Spleen (tissue), 7 donors: Measurements from ENCODE around the gene YIPF2.
A peak's percentile ranks its signal among the peaks of the same experiment; 100 is the strongest.

Source experiments
- CTCF ChIP-seq, 11 experiments: fragments of 200-600 bp in 7 of 11; fragments of 450-650 bp in 4 of 11; sonication (generic) in 4 of 11; IDR thresholded peaks in 8 of 11; conservative IDR thresholded peaks in 3 of 11; 1 replicate in 7 of 11; 2 replicates in 4 of 11; pipeline versions ENCODE4 v1.4.0 to v1.8.0; 2016 to 2021; ENCODE audit warnings: antibody characterized with exemption in 11 of 11, inconsistent platforms in 4 of 11, mild to moderate bottlenecking in 1 of 11
- POLR2A ChIP-seq, 3 donors: fragments of 450-650 bp; IDR thresholded peaks; one replicate each; pipeline ENCODE4 v1.5.1; 2017; ENCODE audit warnings: antibody characterized with exemption in 3 of 3, mild to moderate bottlenecking in 1 of 3
- POLR2AphosphoS5 ChIP-seq, 3 donors: sonication (generic); formaldehyde crosslinking; IDR thresholded peaks; one replicate each; pipeline ENCODE4 v1.5.1; 2017; ENCODE audit warnings: antibody characterized with exemption in 3 of 3
- donor health status: DM: no; HTN: no; CAD: no; lungs with moderate emphysema.
- donor health status: DM: no; HTN: no; CAD: no.
- donor health status: DM: no; HTN: no; CAD: no.

DNA sequence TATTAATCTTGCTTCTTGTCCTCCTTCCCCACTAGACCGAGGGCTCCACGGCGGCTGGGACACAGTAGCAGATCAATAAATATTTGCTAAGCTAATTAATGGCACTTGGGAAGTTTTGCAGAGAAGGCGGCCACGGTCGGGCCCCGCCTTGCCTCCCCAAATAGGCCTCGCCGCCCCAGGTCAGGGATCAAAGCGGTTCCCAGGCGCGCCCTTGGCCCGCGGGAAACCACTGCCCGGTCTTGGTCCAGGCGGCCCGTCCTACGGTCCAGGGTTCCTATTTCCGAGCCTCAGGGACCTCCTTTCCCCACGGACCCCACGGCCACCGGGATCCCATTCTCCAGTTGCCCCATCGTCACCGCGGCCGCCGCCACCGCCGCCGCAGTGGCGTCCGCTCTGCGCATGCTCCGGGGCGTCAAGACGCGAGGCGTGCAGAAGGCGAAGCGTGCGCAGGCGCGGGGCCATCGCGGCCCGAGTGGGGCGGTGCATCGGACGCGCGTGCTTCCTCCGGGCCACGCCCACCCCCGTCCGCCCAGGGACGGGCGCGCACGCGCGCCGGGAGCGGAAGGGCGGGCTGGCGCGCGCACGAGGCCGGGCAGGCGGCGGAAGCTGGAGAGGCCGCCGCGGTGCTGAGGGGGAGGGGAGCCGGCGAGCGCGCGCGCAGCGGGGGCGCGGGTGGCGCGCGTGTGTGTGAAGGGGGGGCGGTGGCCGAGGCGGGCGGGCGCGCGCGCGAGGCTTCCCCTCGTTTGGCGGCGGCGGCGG is 32.1 kb upstream of the YIPF2 start, which contains the start of gene SMARCA4:
- peak in 1 of 11 experiments; percentile 15 for TF ChIP-seq CTCF (IDR thresholded peaks at IDR 0.05 in 8 of 11, conservative IDR thresholded peaks at IDR 0.05 in 3 of 11)
- TF ChIP-seq POLR2A (IDR thresholded peaks at IDR 0.05), result peak; percentile 65 to 81 (median 78)
- TF ChIP-seq POLR2AphosphoS5 (IDR thresholded peaks at IDR 0.05), result peak; percentile 98 to 100 (median 99)
